Measurements from ENCODE around the gene PHKA2.

The PHKA2 gene

DNA sequence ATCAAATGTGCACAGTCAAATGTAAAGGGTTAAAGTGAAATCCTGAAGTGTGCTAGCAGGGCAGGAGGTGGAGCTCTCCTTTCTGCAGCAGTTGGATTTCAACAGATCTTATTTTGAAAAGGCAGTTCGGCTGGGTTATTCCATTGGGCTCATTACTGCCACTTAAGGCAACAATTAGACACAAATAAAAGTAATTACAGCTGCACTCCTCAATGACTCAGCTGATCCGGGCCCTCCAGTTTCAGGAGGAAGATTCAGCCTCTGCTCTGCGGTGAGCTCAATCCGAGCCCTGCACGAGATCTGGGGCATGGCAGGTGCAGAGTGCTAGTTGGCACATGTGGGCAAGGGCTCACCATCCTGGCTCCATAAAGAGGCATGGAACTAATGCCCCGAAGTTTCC is 85.4 kb downstream of the PHKA2 start:
- no peaks in the 10 kb centered on the region for H3K4me1 ChIP-seq (ENCODE audit: insufficient read depth, low read length)
- no peak overlapping the region for H3K9ac ChIP-seq (ENCODE audit: low read depth, low read length)
- ATAC-seq (ENCODE audit: insufficient read depth, low read depth) (no peak), DNase-seq (no peak)
- no peak overlapping the region for H3K4me3 ChIP-seq (ENCODE audit: low read depth in 1 of 2, low read length in 2 of 2)
- H3K79me2 ChIP-seq (ENCODE audit: insufficient read depth, low read length), result no peaks in the 10 kb centered on the region
- H4K20me1 ChIP-seq (ENCODE audit: insufficient read depth, low read length), result no peaks in the 10 kb centered on the region
- H3K27ac ChIP-seq (ENCODE audit: low read length), result no peak overlapping the region
- peaks cover 20% of the 10 kb centered on the region for H3K36me3 ChIP-seq (ENCODE audit: insufficient read depth, low read length)
- H3K9me3 ChIP-seq (ENCODE audit: insufficient read depth, low read length, severe bottlenecking), result no peaks in the 10 kb centered on the region
- H3K4me2 ChIP-seq (ENCODE audit: insufficient read depth, low read length), result no peak overlapping the region
- H2AFZ ChIP-seq (ENCODE audit: low read depth, low read length), result no peak overlapping the region
- H3K27me3 ChIP-seq (ENCODE audit: insufficient read depth, low read length, poor library complexity), result no peaks in the 10 kb centered on the region
- TF ChIP-seq, protein P1, sequence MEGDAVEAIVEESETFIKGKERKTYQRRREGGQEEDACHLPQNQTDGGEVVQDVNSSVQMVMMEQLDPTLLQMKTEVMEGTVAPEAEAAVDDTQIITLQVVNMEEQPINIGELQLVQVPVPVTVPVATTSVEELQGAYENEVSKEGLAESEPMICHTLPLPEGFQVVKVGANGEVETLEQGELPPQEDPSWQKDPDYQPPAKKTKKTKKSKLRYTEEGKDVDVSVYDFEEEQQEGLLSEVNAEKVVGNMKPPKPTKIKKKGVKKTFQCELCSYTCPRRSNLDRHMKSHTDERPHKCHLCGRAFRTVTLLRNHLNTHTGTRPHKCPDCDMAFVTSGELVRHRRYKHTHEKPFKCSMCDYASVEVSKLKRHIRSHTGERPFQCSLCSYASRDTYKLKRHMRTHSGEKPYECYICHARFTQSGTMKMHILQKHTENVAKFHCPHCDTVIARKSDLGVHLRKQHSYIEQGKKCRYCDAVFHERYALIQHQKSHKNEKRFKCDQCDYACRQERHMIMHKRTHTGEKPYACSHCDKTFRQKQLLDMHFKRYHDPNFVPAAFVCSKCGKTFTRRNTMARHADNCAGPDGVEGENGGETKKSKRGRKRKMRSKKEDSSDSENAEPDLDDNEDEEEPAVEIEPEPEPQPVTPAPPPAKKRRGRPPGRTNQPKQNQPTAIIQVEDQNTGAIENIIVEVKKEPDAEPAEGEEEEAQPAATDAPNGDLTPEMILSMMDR (IDR thresholded peaks at IDR 0.05; ENCODE audit: borderline replicate concordance, extremely low read depth, low read length, poor library complexity, severe bottlenecking), result no peak
- no peak for TF ChIP-seq EZH2 (IDR thresholded peaks at IDR 0.05; ENCODE audit: borderline replicate concordance, low read depth, low read length, severe bottlenecking)

DNA sequence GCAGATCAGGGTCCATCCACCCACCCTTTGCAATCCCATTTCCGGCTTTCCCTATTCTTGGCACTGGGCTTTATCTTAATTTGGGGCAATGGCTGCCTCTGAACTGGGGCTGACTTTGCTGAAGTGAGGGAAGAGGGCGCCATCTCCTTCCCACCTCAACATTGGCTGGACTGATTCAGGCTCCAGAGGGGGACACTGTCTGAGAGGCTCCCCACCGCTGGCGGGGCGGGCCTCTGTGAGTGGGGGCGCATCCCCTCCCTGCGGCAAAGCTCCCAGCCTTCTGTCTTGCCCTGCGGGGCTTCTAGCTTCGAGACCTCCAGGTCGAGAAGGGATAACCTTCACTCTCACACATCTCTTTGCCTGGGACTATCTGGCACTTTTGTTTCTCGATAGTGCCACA is 85.8 kb downstream of the PHKA2 start:
- Histone ChIP-seq H3K9me3 (ENCODE audit: insufficient read depth, low read length, severe bottlenecking) (no peaks in the 10 kb centered on the region), H2AFZ (ENCODE audit: low read depth, low read length) (no peak overlapping the region), H3K79me2 (ENCODE audit: insufficient read depth, low read length) (no peaks in the 10 kb centered on the region), H3K36me3 (ENCODE audit: insufficient read depth, low read length) (peaks cover 21% of the 10 kb centered on the region), H3K4me1 (ENCODE audit: insufficient read depth, low read length) (no peaks in the 10 kb centered on the region), H3K27ac (ENCODE audit: low read length) (no peak overlapping the region), H3K9ac (ENCODE audit: low read depth, low read length) (no peak overlapping the region), H3K27me3 (ENCODE audit: insufficient read depth, low read length, poor library complexity) (no peaks in the 10 kb centered on the region), H3K4me2 (ENCODE audit: insufficient read depth, low read length) (no peak overlapping the region), H4K20me1 (ENCODE audit: insufficient read depth, low read length) (no peaks in the 10 kb centered on the region), H3K4me3 (ENCODE audit: low read depth in 1 of 2, low read length in 2 of 2) (no peak overlapping the region)
- TF ChIP-seq, protein P1 (IDR thresholded peaks at IDR 0.05; ENCODE audit: borderline replicate concordance, extremely low read depth, low read length, poor library complexity, severe bottlenecking), result no peak
- no peak for TF ChIP-seq EZH2 (IDR thresholded peaks at IDR 0.05; ENCODE audit: borderline replicate concordance, low read depth, low read length, severe bottlenecking)
- ATAC-seq (ENCODE audit: insufficient read depth, low read depth) (no peak), DNase-seq (no peak)

DNA sequence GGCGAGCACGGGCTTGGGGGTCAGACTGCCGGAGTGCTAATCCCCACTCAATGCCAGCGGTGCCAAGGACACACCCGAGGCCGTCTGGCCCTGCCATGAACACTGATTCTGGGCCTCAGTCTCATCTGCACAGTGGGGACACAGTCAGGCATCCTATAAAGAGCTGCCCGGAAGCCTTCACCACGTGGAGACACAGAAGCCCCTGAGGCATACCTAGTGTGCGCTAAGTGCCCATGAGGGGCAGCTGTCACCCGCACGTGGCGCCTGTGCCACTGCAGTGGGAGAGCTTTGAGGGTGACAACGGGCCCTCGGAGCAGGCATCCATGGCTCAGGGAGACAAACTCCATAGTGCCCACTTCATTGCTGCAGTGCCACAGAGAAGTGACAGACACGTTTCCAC is 86.3 kb downstream of the PHKA2 start:
- no peaks in the 10 kb centered on the region for H3K9me3 ChIP-seq (ENCODE audit: insufficient read depth, low read length, severe bottlenecking)
- H3K79me2 ChIP-seq (ENCODE audit: insufficient read depth, low read length), result no peaks in the 10 kb centered on the region
- H3K27ac ChIP-seq (ENCODE audit: low read length), result no peak overlapping the region
- H3K4me1 ChIP-seq (ENCODE audit: insufficient read depth, low read length), result no peaks in the 10 kb centered on the region
- DNase-seq (no peak), ATAC-seq (ENCODE audit: insufficient read depth, low read depth) (no peak)
- TF ChIP-seq, protein P1 (IDR thresholded peaks at IDR 0.05; ENCODE audit: borderline replicate concordance, extremely low read depth, low read length, poor library complexity, severe bottlenecking), result no peak
- no peak for TF ChIP-seq EZH2 (IDR thresholded peaks at IDR 0.05; ENCODE audit: borderline replicate concordance, low read depth, low read length, severe bottlenecking)
- no peak overlapping the region for H3K4me3 ChIP-seq (ENCODE audit: low read depth in 1 of 2, low read length in 2 of 2)
- no peaks in the 10 kb centered on the region for H4K20me1 ChIP-seq (ENCODE audit: insufficient read depth, low read length)
- H3K9ac ChIP-seq (ENCODE audit: low read depth, low read length), result no peak overlapping the region
- peaks cover 21% of the 10 kb centered on the region for H3K36me3 ChIP-seq (ENCODE audit: insufficient read depth, low read length)
- no peaks in the 10 kb centered on the region for H3K27me3 ChIP-seq (ENCODE audit: insufficient read depth, low read length, poor library complexity)
- H2AFZ ChIP-seq (ENCODE audit: low read depth, low read length), result no peak overlapping the region
- H3K4me2 ChIP-seq (ENCODE audit: insufficient read depth, low read length), result no peak overlapping the region
